Measurements from ENCODE around the gene BTBD9. TPM values are rescaled to one million over a fixed set of nuclear protein-coding genes. Genes with fewer than 3 reads are reported as not detected.
A peak's percentile ranks its signal among the peaks of the same experiment; 100 is the strongest.
"Not testable (repeated sequence)": the region's sequence is repeated elsewhere in the genome, so short reads cannot be mapped to it uniquely, and the experiment has no call there.

Gene BTBD9
- total RNA-seq, 1 experiment from 2014 or later = 4.5 TPM

- no peak for DNase-seq
- Histone ChIP-seq H3K4me3 (no peak overlapping the region), H3K27me3 (no peaks in the 10 kb centered on the region), H3K36me3 (no peaks in the 10 kb centered on the region), H3K9me3 (no peaks in the 10 kb centered on the region)
Measured at GRCh38 chr6:38453861-38454260, 185.9 kb downstream of the BTBD9 start.

GRCh38 chr6:38452816-38453660, 186.7 kb downstream of the BTBD9 start:
- Histone ChIP-seq H3K9me3 (no peaks in the 10 kb centered on the region), H3K36me3 (no peaks in the 10 kb centered on the region), H3K4me3 (no peak overlapping the region), H3K27me3 (no peaks in the 10 kb centered on the region)
- no peak for DNase-seq

GRCh38 chr6:38450717-38451116, 189.0 kb downstream of the BTBD9 start:
- H3K9me3 ChIP-seq = no peaks in the 10 kb centered on the region
- H3K4me3 ChIP-seq = no peak overlapping the region
- no peaks in the 10 kb centered on the region for H3K36me3 ChIP-seq
- DNase-seq = no peak
- no peaks in the 10 kb centered on the region for H3K27me3 ChIP-seq

- Histone ChIP-seq H3K4me3 (no peak overlapping the region), H3K36me3 (no peaks in the 10 kb centered on the region), H3K9me3 (no peaks in the 10 kb centered on the region), H3K27me3 (no peaks in the 10 kb centered on the region)
- DNase-seq = no peak
Measured at GRCh38 chr6:38445925-38446324, 193.8 kb downstream of the BTBD9 start.

GRCh38 chr6:38445336-38445735, 194.4 kb downstream of the BTBD9 start:
- Histone ChIP-seq H3K9me3 (no peaks in the 10 kb centered on the region), H3K4me3 (no peak overlapping the region), H3K27me3 (no peaks in the 10 kb centered on the region), H3K36me3 (no peaks in the 10 kb centered on the region)
- no peak for DNase-seq

GRCh38 chr6:38443352-38444144, 196.2 kb downstream of the BTBD9 start:
- Histone ChIP-seq H3K4me3 (no peak overlapping the region), H3K9me3 (no peaks in the 10 kb centered on the region), H3K36me3 (no peaks in the 10 kb centered on the region), H3K27me3 (no peaks in the 10 kb centered on the region)
- DNase-seq = no peak

- H3K4me3 ChIP-seq = no peak overlapping the region
- H3K27me3 ChIP-seq = no peaks in the 10 kb centered on the region
- DNase-seq = no peak
- no peaks in the 10 kb centered on the region; the same call in 1 of the 2 replicates for H3K9me3 ChIP-seq
- no peaks in the 10 kb centered on the region for H3K36me3 ChIP-seq
Measured at GRCh38 chr6:38438097-38438496, 201.6 kb downstream of the BTBD9 start.

GRCh38 chr6:38436726-38437465, 202.8 kb downstream of the BTBD9 start:
- peak; percentile 26 for DNase-seq
- H3K36me3 ChIP-seq = no peaks in the 10 kb centered on the region
- H3K9me3 ChIP-seq = peaks cover 6% of the 10 kb centered on the region; the same call in 1 of the 2 replicates
- no peaks in the 10 kb centered on the region for H3K27me3 ChIP-seq
- H3K4me3 ChIP-seq = no peak overlapping the region

- Histone ChIP-seq H3K27me3 (no peaks in the 10 kb centered on the region), H3K36me3 (no peaks in the 10 kb centered on the region), H3K9me3 (peaks cover 6% of the 10 kb centered on the region; the same call in 1 of the 2 replicates), H3K4me3 (no peak overlapping the region)
- DNase-seq = no peak
Measured at GRCh38 chr6:38435330-38435729, 204.4 kb downstream of the BTBD9 start.

- no peaks in the 10 kb centered on the region for H3K36me3 ChIP-seq
- H3K4me3 ChIP-seq = no peak overlapping the region
- no peaks in the 10 kb centered on the region for H3K27me3 ChIP-seq
- no peak for DNase-seq
- peaks cover 6% of the 10 kb centered on the region; the same call in 1 of the 2 replicates for H3K9me3 ChIP-seq
Measured at GRCh38 chr6:38434051-38434450, 205.7 kb downstream of the BTBD9 start.

- no peaks in the 10 kb centered on the region for H3K36me3 ChIP-seq
- H3K27me3 ChIP-seq = no peaks in the 10 kb centered on the region
- H3K9me3 ChIP-seq = peaks cover 6% of the 10 kb centered on the region; the same call in 1 of the 2 replicates
- H3K4me3 ChIP-seq = no peak overlapping the region
- peak; percentile 10 for DNase-seq
Measured at GRCh38 chr6:38432479-38432878, 207.2 kb downstream of the BTBD9 start.

- Histone ChIP-seq H3K36me3 (no peaks in the 10 kb centered on the region), H3K27me3 (no peaks in the 10 kb centered on the region), H3K9me3 (peaks cover 6% of the 10 kb centered on the region; the same call in 1 of the 2 replicates), H3K4me3 (no peak overlapping the region)
- DNase-seq = no peak
Measured at GRCh38 chr6:38432079-38432478, 207.7 kb downstream of the BTBD9 start.

GRCh38 chr6:38429546-38429945, 210.2 kb downstream of the BTBD9 start:
- no peak overlapping the region for H3K4me3 ChIP-seq
- no peaks in the 10 kb centered on the region for H3K27me3 ChIP-seq
- H3K36me3 ChIP-seq = no peaks in the 10 kb centered on the region
- DNase-seq = no peak
- peaks cover 6% of the 10 kb centered on the region; the same call in 1 of the 2 replicates for H3K9me3 ChIP-seq

- Histone ChIP-seq H3K27me3 (no peaks in the 10 kb centered on the region), H3K9me3 (peaks cover 5% of the 10 kb centered on the region; the same call in 1 of the 2 replicates), H3K36me3 (no peaks in the 10 kb centered on the region), H3K4me3 (no peak overlapping the region)
- DNase-seq = no peak
Measured at GRCh38 chr6:38427492-38428210, 212.1 kb downstream of the BTBD9 start.

- not testable (repeated sequence) for H3K27me3 ChIP-seq, H3K36me3 ChIP-seq, DNase-seq, H3K4me3 ChIP-seq, H3K9me3 ChIP-seq
Measured at GRCh38 chr6:38425788-38426488, 213.8 kb downstream of the BTBD9 start.

GRCh38 chr6:38423746-38424145, 216.0 kb downstream of the BTBD9 start:
- H3K4me3 ChIP-seq = no peak overlapping the region
- no peaks in the 10 kb centered on the region for H3K9me3 ChIP-seq
- no peak for DNase-seq
- no peaks in the 10 kb centered on the region for H3K27me3 ChIP-seq
- H3K36me3 ChIP-seq = no peaks in the 10 kb centered on the region
